GM23338 (cell line): ENCODE measurements around the gene TSNAX. TPM values are rescaled to one million over a fixed set of nuclear protein-coding genes. Genes with fewer than 3 reads are reported as not detected.
A peak's percentile ranks its signal among the peaks of the same experiment; 100 is the strongest.

Source experiments
- ATAC-seq: fragments of 200-7000 bp; cut with Tn5 transposase; 3 replicates; pipeline ENCODE4 v1.9.1; 2020
- DNase-seq: peaks from one replicate; pipeline ENCODE4 v3.0.0-alpha.2; 2015; ENCODE audit warnings: low spot score
- H2AFZ ChIP-seq: fragments of 200-600 bp; sonication (generic); 2 replicates; pipeline ENCODE4 v1.8.0; 2016; ENCODE audit warnings: antibody characterized with exemption, mild to moderate bottlenecking, moderate library complexity
- H3F3A ChIP-seq: fragments of 200-600 bp; sonication (generic); replicated peaks from 2 replicates; pipeline ENCODE4 v1.8.0; 2017; ENCODE audit warnings: antibody characterized with exemption, mixed run types, low read depth
- H3K27ac ChIP-seq: fragments of 200-600 bp; sonication (generic); 2 replicates; pipeline ENCODE4 v1.6.1; 2016; ENCODE audit warnings: low read depth
- H3K27me3 ChIP-seq: fragments of 200-600 bp; sonication (generic); 2 replicates; pipeline ENCODE4 v1.8.0; 2016; ENCODE audit warnings: mild to moderate bottlenecking, mixed run types, moderate library complexity; ENCODE audit not compliant: insufficient read depth
- H3K36me3 ChIP-seq: fragments of 200-600 bp; sonication (generic); 2 replicates; pipeline ENCODE4 v1.8.0; 2016; ENCODE audit warnings: mild to moderate bottlenecking; ENCODE audit not compliant: insufficient read depth
- H3K4me1 ChIP-seq: fragments of 200-600 bp; sonication (generic); 2 replicates; pipeline ENCODE4 v1.8.0; 2016; ENCODE audit warnings: mild to moderate bottlenecking, moderate library complexity; ENCODE audit not compliant: insufficient read depth
- H3K4me2 ChIP-seq: fragments of 200-600 bp; sonication (generic); 2 replicates; pipeline ENCODE4 v1.7.1; 2017; ENCODE audit warnings: mixed run types
- H3K4me3 ChIP-seq: fragments of 200-600 bp; sonication (generic); 2 replicates; pipeline ENCODE4 v1.6.1; 2016; ENCODE audit warnings: mixed run types
- H3K79me2 ChIP-seq: fragments of 200-600 bp; sonication (generic); replicated peaks from 2 replicates; pipeline ENCODE4 v1.8.0; 2017; ENCODE audit warnings: mild to moderate bottlenecking; ENCODE audit not compliant: insufficient read depth
- H3K9me2 ChIP-seq: fragments of 200-600 bp; sonication (generic); 2 replicates; pipeline ENCODE4 v1.8.0; 2017; ENCODE audit not compliant: insufficient read depth
- H4K20me1 ChIP-seq: fragments of 200-600 bp; sonication (generic); replicated peaks from 2 replicates; pipeline ENCODE4 v1.8.0; 2017; ENCODE audit warnings: mild to moderate bottlenecking; ENCODE audit not compliant: insufficient read depth
- H3K27ac Mint-ChIP-seq: 2 replicates; pipeline ENCODE4 v1.8.0; 2020; ENCODE audit warnings: inconsistent platforms, mild to moderate bottlenecking, moderate library complexity, mixed read lengths
- H3K27me3 Mint-ChIP-seq: 3 replicates; pipeline ENCODE4 v1.8.0; 2022; ENCODE audit warnings: low read depth, mild to moderate bottlenecking, moderate library complexity, mixed read lengths, inconsistent platforms; ENCODE audit not compliant: insufficient read depth, poor library complexity
- H3K36me3 Mint-ChIP-seq: 3 replicates; pipeline ENCODE4 v1.8.0; 2021; ENCODE audit warnings: low read depth, mild to moderate bottlenecking, inconsistent platforms, moderate library complexity, mixed read lengths
- H3K4me1 Mint-ChIP-seq: 3 replicates; pipeline ENCODE4 v1.8.0; 2020; ENCODE audit warnings: mild to moderate bottlenecking, inconsistent platforms, mixed read lengths
- H3K4me3 Mint-ChIP-seq: 3 replicates; pipeline ENCODE4 v1.8.0; 2021; ENCODE audit warnings: moderate library complexity, mild to moderate bottlenecking, inconsistent platforms, mixed read lengths
- H3K9me3 Mint-ChIP-seq: 3 replicates; pipeline ENCODE4 v1.8.0; 2020; ENCODE audit warnings: moderate library complexity, mild to moderate bottlenecking, inconsistent platforms, mixed read lengths
- EZH2 ChIP-seq: fragments of 200-600 bp; sonication (generic); IDR thresholded peaks from one replicate; pipeline ENCODE4 v1.8.0; 2017; ENCODE audit warnings: antibody characterized with exemption, mild to moderate bottlenecking, low read depth; ENCODE audit not compliant: unreplicated experiment
- JUNB ChIP-seq: IDR thresholded peaks from one replicate; pipeline ENCODE4 v1.6.1; 2016; ENCODE audit warnings: antibody characterized with exemption; ENCODE audit not compliant: unreplicated experiment
- POLR2AphosphoS5 ChIP-seq: IDR thresholded peaks from 2 replicates; pipeline ENCODE4 v1.6.1; 2016; ENCODE audit warnings: antibody characterized with exemption, low read depth
- STAT1 ChIP-seq: IDR thresholded peaks from one replicate; pipeline ENCODE4 v1.6.1; 2016; ENCODE audit warnings: antibody characterized with exemption; ENCODE audit not compliant: unreplicated experiment
- polyA plus RNA-seq: library from polyadenylated mRNA; unstranded; fragments of >200 nt; fragmentation: Nextera tagmentation; extraction: Ambion mirVana; gene quantifications from 2 replicates; pipeline ENCODE4 v1.2.1, GENCODE V29; 2016
- total RNA-seq: library from RNA; depleted of rRNA; stranded (reverse); fragments of >200 nt; shearing (Covaris generic); gene quantifications from 2 replicates; pipeline ENCODE4 v1.2.3, GENCODE V29; 2014
- TF ChIP-seq, protein P1 (sequence below), 2 experiments: fragments of 200-600 bp in 1 of 2; sonication (generic) in 1 of 2; conservative IDR thresholded peaks; 2 replicates each; pipeline versions ENCODE4 v1.5.1 to v1.6.1; 2016 to 2017; ENCODE audit warnings: antibody characterized with exemption in 2 of 2, low read depth in 2 of 2, mild to moderate bottlenecking in 2 of 2, moderate library complexity in 1 of 2
- TF ChIP-seq, protein P2 (sequence below): IDR thresholded peaks from 2 replicates; pipeline ENCODE4 v1.6.1; 2016; ENCODE audit warnings: antibody characterized with exemption

TSNAX gene
- total and polyA plus RNA-seq, 2 experiments from 2014 or later, result 31.5 to 31.7 TPM

DNA sequence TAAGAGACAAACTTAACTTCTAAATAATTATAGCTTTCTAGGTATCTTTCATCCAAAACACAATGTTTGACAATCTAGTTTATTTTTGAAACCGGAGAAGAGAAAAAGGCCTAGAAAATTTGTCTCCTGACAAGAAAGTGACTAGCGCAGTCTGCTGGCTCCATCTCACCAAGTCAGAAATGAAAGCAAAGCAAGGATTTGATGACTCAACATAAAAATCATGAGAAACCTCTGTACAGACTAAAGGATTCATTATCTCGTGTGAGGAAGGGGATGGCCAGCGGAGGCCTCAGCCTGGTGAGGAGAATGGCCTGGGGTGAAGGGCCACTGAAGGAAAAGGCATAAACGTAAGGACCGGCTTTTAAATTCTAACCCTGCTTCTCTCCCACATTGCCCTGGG, 20.0 kb upstream of the TSNAX start:
- Mint-ChIP-seq H3K4me3 (no peak overlapping the region), H3K9me3 (no peaks in the 10 kb centered on the region; the same call in 2 of the 3 replicates), H3K4me1 (peaks cover 5% of the 10 kb centered on the region; the same call in 2 of the 3 replicates), H3K27ac (no peak overlapping the region), H3K27me3 (peaks cover 4% of the 10 kb centered on the region), H3K36me3 (no peaks in the 10 kb centered on the region)
- Histone ChIP-seq H3K27ac (no peak overlapping the region), H3K9me2 (no peaks in the 10 kb centered on the region), H3K4me1 (no peaks in the 10 kb centered on the region), H3K36me3 (no peaks in the 10 kb centered on the region), H3K4me2 (no peak overlapping the region), H3F3A (no peaks in the 10 kb centered on the region), H3K79me2 (no peaks in the 10 kb centered on the region), H3K4me3 (no peak overlapping the region), H4K20me1 (no peaks in the 10 kb centered on the region), H2AFZ (peak overlapping the region; percentile 74), H3K27me3 (no peaks in the 10 kb centered on the region)
- TF ChIP-seq, protein P1, sequence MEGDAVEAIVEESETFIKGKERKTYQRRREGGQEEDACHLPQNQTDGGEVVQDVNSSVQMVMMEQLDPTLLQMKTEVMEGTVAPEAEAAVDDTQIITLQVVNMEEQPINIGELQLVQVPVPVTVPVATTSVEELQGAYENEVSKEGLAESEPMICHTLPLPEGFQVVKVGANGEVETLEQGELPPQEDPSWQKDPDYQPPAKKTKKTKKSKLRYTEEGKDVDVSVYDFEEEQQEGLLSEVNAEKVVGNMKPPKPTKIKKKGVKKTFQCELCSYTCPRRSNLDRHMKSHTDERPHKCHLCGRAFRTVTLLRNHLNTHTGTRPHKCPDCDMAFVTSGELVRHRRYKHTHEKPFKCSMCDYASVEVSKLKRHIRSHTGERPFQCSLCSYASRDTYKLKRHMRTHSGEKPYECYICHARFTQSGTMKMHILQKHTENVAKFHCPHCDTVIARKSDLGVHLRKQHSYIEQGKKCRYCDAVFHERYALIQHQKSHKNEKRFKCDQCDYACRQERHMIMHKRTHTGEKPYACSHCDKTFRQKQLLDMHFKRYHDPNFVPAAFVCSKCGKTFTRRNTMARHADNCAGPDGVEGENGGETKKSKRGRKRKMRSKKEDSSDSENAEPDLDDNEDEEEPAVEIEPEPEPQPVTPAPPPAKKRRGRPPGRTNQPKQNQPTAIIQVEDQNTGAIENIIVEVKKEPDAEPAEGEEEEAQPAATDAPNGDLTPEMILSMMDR (conservative IDR thresholded peaks at IDR 0.05; ENCODE audit: low read depth in 2 of 2), result no peak
- TF ChIP-seq EZH2, result no peak
- ATAC-seq (no peak; the same call in 2 of the 3 replicates), DNase-seq (no peak)

DNA sequence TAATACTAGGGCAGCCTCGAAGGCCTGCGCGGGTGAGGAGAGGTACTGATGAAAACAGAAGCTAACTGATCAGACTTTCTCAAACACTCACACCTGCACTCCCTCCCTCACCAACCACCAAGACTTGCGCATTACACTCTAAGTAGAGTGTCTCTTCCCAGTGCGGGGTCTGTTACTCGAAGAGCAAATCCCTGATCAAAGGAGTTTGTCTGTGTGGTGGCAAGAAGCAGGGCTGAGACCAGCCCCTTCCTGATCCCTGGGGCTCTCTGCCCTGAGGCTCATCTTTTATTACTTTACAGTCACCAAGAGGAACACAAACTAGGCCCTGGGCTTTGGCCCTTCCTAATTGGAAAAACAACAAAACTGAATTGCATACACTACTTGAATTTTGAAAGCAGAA, 19.5 kb upstream of the TSNAX start:
- Histone ChIP-seq H3F3A (no peaks in the 10 kb centered on the region), H2AFZ (peak overlapping the region; percentile 74), H3K27me3 (no peaks in the 10 kb centered on the region), H3K4me3 (no peak overlapping the region), H4K20me1 (no peaks in the 10 kb centered on the region), H3K4me2 (no peak overlapping the region), H3K79me2 (no peaks in the 10 kb centered on the region), H3K36me3 (no peaks in the 10 kb centered on the region), H3K4me1 (no peaks in the 10 kb centered on the region), H3K27ac (no peak overlapping the region), H3K9me2 (no peaks in the 10 kb centered on the region)
- peak; percentile 68 for ATAC-seq
- no peak overlapping the region; the same call in 1 of the 2 replicates for H3K27ac Mint-ChIP-seq
- no peaks in the 10 kb centered on the region for H3K36me3 Mint-ChIP-seq
- TF ChIP-seq, protein P2, sequence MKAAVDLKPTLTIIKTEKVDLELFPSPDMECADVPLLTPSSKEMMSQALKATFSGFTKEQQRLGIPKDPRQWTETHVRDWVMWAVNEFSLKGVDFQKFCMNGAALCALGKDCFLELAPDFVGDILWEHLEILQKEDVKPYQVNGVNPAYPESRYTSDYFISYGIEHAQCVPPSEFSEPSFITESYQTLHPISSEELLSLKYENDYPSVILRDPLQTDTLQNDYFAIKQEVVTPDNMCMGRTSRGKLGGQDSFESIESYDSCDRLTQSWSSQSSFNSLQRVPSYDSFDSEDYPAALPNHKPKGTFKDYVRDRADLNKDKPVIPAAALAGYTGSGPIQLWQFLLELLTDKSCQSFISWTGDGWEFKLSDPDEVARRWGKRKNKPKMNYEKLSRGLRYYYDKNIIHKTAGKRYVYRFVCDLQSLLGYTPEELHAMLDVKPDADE, result no peak
- no peak for DNase-seq
- no peak overlapping the region for H3K4me3 Mint-ChIP-seq
- peaks cover 4% of the 10 kb centered on the region for H3K27me3 Mint-ChIP-seq
- H3K9me3 Mint-ChIP-seq, result no peaks in the 10 kb centered on the region
- H3K4me1 Mint-ChIP-seq, result peaks cover 5% of the 10 kb centered on the region; the same call in 2 of the 3 replicates

DNA sequence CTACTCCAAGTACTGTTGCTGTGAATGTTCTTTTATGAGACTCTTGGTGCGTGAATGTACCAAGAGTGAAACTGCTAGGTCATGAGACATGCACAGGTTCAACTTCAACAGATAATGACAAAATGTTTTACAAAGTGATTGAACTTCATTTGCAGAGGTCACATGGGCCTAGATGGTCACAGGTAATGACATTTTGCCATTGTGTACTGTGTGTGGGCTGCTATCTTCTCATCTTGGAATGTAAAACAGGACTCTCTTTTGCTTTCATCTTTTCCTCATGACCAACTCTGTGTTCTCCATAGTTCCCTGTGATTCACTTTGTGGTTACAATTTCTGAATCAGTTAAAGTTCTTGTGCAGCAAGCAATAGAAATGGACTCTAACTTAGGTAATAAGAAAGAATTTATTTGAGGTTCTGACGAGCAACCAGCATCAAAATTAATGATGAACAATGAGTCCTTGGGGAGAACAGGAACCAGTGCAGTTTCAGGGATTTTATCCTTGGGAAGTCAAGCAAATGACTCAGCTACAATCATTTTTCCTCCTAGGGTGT, 16.2 kb upstream of the TSNAX start:
- H3K4me3 Mint-ChIP-seq, result no peak overlapping the region
- no peak overlapping the region for H3K4me3 ChIP-seq
- no peaks in the 10 kb centered on the region for H3K9me3 Mint-ChIP-seq
- no peaks in the 10 kb centered on the region for H3K9me2 ChIP-seq
- H3F3A ChIP-seq, result no peaks in the 10 kb centered on the region
- H2AFZ ChIP-seq, result 0 out of 2 replicates have a peak overlapping the region, but pooled peaks have one; percentile 28
- no peaks in the 10 kb centered on the region for H3K27me3 Mint-ChIP-seq
- no peaks in the 10 kb centered on the region for H3K27me3 ChIP-seq
- DNase-seq (no peak), ATAC-seq (no peak)
- H3K36me3 ChIP-seq, result no peaks in the 10 kb centered on the region
- H3K4me1 ChIP-seq, result no peaks in the 10 kb centered on the region
- H3K27ac Mint-ChIP-seq, result no peak overlapping the region
- H3K27ac ChIP-seq, result no peak overlapping the region
- H3K4me2 ChIP-seq, result no peak overlapping the region
- peaks cover 5% of the 10 kb centered on the region; the same call in 2 of the 3 replicates for H3K4me1 Mint-ChIP-seq
- no peaks in the 10 kb centered on the region for H3K36me3 Mint-ChIP-seq
- H3K79me2 ChIP-seq, result no peaks in the 10 kb centered on the region
- TF ChIP-seq POLR2AphosphoS5, result no peak
- TF ChIP-seq, protein P2, result no peak
- TF ChIP-seq STAT1, result no peak
- TF ChIP-seq JUNB, result no peak
- TF ChIP-seq, protein P1 (conservative IDR thresholded peaks at IDR 0.05; ENCODE audit: low read depth in 2 of 2), result no peak
- H4K20me1 ChIP-seq, result no peaks in the 10 kb centered on the region
